Thoracic aorta (tissue), 2 donors: ENCODE measurements around the gene SP140. TPM values are rescaled to one million over a fixed set of nuclear protein-coding genes. Genes with fewer than 3 reads are reported as not detected.

Experiments used
- ATAC-seq: fragments of 150-250 bp; one replicate; pipeline ENCODE4 v1.8.0; 2017; ENCODE audit warnings: low read depth; ENCODE audit not compliant: insufficient number of reproducible peaks, low FRiP score
- DNase-seq: peaks from one replicate; pipeline ENCODE4 v3.0.0-alpha.2; 2020; ENCODE audit warnings: low spot score
- H3K27ac ChIP-seq, 2 donors: fragments of 200-600 bp; sonication (generic); 1 replicate in 1 of 2; 2 replicates in 1 of 2; pipeline ENCODE4 v1.5.1; 2016; ENCODE audit warnings: mild to moderate bottlenecking in 2 of 2, moderate library complexity in 2 of 2
- H3K27me3 ChIP-seq: fragments of 200-600 bp; sonication (generic); replicated peaks from 2 replicates; pipeline ENCODE4 v1.6.0; 2016; ENCODE audit warnings: mild to moderate bottlenecking; ENCODE audit not compliant: insufficient read depth
- H3K36me3 ChIP-seq: fragments of 200-600 bp; sonication (generic); one replicate; pipeline ENCODE4 v1.5.1; 2016
- H3K4me1 ChIP-seq, 2 donors: fragments of 200-600 bp; sonication (generic); 1 replicate in 1 of 2; 2 replicates in 1 of 2; pipeline versions ENCODE4 v1.5.1 to v1.6.0; 2016; ENCODE audit warnings: low read depth in 2 of 2, mild to moderate bottlenecking in 1 of 2; ENCODE audit not compliant: control insufficient read depth in 1 of 2
- H3K4me3 ChIP-seq: fragments of 200-600 bp; sonication (generic); 2 replicates; pipeline ENCODE4 v1.5.1; 2016; ENCODE audit warnings: mild to moderate bottlenecking
- H3K9me3 ChIP-seq: fragments of 200-600 bp; sonication (generic); 2 replicates; pipeline ENCODE4 v1.5.1; 2016
- total RNA-seq, 2 donors: library from RNA; depleted of rRNA; stranded (reverse); fragments of >200 nt; gene quantifications; one replicate each; pipeline versions ENCODE4 v1.1.0 to v1.2.3, GENCODE V29; 2016
- TF ChIP-seq, protein P1 (sequence below): fragments of 200-600 bp; sonication (generic); IDR thresholded peaks from one replicate; pipeline ENCODE4 v1.5.1; 2019; ENCODE audit warnings: antibody characterized with exemption

The SP140 gene
- total RNA-seq, 2 donors from 2014 or later = 0.95 to 8.5 TPM

DNA sequence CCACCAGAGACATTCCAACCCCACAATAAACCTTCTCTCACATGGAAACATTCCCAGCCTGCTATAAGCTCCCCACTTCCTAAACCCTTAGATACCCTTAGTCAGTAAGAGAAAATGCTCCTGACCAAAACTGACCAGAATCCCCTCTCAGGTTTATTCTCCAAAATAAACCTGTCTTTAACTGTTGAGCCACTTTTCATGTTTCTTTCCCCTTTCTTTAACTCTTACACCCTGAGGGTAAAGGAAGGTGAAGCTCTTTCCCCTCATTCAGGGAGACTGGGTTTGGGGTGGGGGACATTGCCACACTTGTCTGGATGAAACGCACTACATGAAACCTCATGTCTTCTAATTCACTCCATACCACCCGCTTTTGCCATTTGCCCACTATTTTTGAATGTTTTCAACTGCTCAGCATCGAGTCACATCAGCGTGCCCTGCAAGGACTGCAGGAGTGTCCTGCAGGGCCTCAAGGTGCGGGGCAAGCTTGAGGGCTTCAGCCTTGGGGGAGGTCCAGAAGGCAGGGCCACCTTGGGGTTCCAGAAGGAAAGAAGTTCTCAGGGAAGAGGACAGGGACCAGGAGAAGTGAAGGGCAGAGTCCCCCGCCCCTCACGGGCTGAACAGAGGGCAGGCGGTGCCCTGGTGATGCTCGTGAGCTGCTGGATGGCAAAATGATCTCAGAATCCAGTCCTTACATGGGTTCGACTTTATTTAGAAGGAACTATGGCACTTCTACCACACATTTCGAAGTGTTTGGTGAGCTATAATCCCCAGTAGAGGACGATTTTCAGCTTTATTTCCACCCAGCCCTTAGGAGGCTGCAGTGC is 97.2 kb downstream of the SP140 start:
- H3K36me3 ChIP-seq = no peaks in the 10 kb centered on the region
- no peak for ATAC-seq
- TF ChIP-seq, protein P1, sequence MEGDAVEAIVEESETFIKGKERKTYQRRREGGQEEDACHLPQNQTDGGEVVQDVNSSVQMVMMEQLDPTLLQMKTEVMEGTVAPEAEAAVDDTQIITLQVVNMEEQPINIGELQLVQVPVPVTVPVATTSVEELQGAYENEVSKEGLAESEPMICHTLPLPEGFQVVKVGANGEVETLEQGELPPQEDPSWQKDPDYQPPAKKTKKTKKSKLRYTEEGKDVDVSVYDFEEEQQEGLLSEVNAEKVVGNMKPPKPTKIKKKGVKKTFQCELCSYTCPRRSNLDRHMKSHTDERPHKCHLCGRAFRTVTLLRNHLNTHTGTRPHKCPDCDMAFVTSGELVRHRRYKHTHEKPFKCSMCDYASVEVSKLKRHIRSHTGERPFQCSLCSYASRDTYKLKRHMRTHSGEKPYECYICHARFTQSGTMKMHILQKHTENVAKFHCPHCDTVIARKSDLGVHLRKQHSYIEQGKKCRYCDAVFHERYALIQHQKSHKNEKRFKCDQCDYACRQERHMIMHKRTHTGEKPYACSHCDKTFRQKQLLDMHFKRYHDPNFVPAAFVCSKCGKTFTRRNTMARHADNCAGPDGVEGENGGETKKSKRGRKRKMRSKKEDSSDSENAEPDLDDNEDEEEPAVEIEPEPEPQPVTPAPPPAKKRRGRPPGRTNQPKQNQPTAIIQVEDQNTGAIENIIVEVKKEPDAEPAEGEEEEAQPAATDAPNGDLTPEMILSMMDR = no peak
- H3K4me3 ChIP-seq = no peak overlapping the region
- H3K27me3 ChIP-seq = no peaks in the 10 kb centered on the region
- H3K27ac ChIP-seq = no peak overlapping the region
- H3K9me3 ChIP-seq = peaks cover 4% of the 10 kb centered on the region
- peaks cover 5 to 8% of the 10 kb centered on the region in 2 donors for H3K4me1 ChIP-seq
- no peak for DNase-seq

DNA sequence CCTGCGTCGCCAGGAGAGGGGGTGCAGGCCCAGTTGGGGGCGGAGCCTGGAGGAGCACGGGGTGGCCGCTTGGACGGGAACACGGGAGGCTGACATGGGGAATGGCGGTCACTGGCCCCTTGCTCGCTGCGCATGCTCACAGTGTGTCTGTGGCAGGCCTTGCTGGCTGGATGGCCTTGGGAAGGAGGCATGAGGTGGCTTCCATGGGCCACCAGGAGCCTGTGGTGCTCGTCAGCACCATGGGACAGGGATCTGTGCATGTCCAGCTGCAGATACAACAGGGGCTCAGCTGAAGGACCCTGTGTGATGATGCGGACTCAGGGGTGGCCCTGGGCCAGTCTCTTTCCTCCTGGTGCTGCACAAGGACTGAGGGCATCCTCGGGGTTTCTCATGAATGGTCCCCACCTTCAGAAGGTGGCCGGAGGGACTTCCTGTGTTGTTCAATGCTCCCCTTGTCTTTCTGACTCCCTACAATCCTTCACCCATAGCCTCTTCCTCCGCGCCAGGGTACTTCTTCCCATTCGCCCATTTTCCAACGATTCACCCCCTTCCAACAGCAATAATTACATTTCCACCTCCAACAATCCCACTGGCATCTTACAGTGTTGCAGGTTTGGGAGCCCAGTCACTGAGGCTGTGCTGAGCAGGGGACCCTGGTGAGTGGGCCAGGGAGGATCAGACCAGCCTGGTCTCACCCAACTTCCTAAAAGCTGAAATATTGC is 98.0 kb downstream of the SP140 start:
- ATAC-seq (no peak), DNase-seq (no peak)
- Histone ChIP-seq H3K27ac (no peak overlapping the region), H3K36me3 (no peaks in the 10 kb centered on the region), H3K9me3 (peaks cover 4% of the 10 kb centered on the region), H3K4me3 (no peak overlapping the region), H3K4me1 (peaks cover 5 to 8% of the 10 kb centered on the region in 2 donors), H3K27me3 (no peaks in the 10 kb centered on the region)
- TF ChIP-seq, protein P1 = no peak

DNA sequence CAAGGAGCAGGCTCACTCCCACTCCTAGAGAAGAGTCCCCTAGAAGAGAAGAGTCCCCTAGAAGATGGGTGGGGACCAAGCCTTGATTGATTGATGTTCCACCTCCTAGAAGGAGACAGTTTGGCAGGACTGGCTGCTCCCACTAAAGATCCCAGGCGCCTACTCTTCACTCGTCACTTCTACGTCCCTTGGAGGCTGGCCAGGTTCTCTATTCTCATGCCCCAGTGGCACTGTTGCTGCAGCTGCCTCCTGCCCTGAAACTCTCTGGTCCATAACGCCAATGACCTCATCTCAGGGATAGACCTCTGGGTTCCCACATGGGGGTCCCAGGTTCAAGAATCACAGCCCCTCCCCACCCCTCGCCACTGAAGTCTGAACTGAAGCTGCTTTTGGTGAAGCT is 99.0 kb downstream of the SP140 start:
- TF ChIP-seq, protein P1 = no peak
- Histone ChIP-seq H3K36me3 (no peaks in the 10 kb centered on the region), H3K4me1 (peaks cover 5 to 8% of the 10 kb centered on the region in 2 donors), H3K27ac (no peak overlapping the region), H3K9me3 (peaks cover 4% of the 10 kb centered on the region), H3K4me3 (no peak overlapping the region), H3K27me3 (no peaks in the 10 kb centered on the region)
- ATAC-seq (no peak), DNase-seq (no peak)

DNA sequence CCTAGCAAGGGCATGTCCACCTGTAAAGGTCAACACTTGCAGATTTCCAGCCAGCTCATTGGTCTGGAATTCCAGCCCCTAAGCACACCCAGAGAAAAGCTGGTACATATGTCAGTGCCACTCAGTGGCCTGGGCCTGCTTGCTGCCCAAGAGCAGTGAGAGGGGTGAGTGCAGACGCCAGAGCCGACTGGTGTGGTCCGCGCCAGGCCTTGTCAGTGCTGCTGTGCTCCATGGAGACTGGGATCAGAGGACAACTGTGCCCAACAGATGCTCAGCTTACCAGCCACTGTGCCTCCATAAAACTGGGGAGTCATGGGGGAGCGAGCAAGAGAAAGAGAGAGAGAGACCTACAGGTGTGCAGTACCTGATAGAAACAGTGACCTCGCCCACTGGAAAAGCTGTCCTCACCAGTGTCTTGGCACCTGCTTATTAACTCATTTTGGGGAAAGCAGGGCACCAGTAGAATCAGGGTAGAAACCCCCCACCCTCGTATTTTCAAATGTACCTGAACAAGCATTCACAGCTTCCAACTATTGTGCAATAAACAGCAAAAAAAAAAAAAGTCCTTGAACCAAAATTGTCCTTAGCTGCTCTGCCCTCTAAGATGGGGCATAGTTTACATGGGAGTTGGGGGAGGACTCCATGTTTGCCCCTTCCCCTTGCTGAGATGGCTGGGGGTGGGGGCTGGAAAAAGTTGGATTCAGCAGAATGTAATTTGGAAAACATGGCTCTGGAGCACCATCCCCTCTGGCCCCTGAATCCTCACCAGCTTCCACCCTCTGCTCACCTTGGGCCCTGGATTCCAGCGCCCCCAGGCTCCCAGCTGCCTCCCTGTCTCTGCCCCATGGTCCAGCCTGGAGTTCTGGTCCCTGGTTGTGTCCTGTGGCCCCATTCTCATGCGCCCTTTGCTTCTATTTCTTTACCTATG is 100.0 kb downstream of the SP140 start:
- Histone ChIP-seq H3K9me3 (peaks cover 4% of the 10 kb centered on the region), H3K4me3 (no peak overlapping the region), H3K36me3 (no peaks in the 10 kb centered on the region), H3K4me1 (peaks cover 5 to 8% of the 10 kb centered on the region in 2 donors), H3K27ac (no peak overlapping the region), H3K27me3 (no peaks in the 10 kb centered on the region)
- TF ChIP-seq, protein P1 = no peak
- DNase-seq = no peak
- no peak for ATAC-seq
